NCI-H146 treated with DMSO at 0.1 percent for 48 hours (cell line): ENCODE results near the gene OBI1.

Experiments
- DNase-seq: peaks from one replicate; lab custom pipeline; 2025; ENCODE audit not compliant: unreplicated experiment; lab: John Stamatoyannopoulos, UW

Gene OBI1, protein sequence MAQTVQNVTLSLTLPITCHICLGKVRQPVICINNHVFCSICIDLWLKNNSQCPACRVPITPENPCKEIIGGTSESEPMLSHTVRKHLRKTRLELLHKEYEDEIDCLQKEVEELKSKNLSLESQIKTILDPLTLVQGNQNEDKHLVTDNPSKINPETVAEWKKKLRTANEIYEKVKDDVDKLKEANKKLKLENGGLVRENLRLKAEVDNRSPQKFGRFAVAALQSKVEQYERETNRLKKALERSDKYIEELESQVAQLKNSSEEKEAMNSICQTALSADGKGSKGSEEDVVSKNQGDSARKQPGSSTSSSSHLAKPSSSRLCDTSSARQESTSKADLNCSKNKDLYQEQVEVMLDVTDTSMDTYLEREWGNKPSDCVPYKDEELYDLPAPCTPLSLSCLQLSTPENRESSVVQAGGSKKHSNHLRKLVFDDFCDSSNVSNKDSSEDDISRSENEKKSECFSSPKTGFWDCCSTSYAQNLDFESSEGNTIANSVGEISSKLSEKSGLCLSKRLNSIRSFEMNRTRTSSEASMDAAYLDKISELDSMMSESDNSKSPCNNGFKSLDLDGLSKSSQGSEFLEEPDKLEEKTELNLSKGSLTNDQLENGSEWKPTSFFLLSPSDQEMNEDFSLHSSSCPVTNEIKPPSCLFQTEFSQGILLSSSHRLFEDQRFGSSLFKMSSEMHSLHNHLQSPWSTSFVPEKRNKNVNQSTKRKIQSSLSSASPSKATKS

DNA sequence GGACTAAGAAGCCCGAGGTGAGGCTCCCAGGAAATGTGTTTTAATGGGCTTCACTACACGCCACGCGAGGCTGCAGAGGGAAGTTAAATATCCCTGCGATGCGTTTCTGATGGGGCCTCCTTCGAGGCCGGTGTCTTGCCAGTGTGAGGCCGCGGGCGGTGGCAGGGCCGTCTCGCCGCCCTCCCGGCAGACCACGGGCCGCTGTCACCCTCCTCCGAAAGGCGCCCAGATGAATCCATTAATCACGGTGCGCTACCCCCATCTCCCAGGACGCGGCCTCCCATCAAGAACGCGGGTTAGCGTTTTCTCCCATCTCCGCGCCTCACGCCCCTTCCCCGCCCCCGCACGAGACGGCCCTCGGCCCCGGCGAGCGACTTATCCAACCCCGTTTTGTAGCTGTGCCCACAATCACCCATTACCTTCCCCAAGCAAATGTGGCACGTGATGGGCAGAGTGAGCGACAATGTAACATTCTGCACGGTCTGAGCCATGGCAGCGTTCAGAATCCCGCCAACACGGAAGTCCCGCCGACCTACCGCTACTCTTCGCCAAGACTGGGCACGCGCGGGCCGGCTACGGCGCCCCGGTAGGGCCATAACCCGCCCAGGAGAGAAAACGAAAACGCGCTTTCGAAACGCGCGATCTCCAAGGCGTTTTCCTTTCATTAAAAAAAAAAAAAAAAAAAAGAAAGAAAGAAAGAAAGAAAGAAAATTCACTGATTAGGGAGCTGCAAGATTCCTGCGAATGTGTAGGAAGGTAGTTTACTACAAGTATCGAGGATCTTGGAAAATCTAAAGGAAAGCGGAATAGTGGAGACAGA is at the start of gene OBI1:
TSS of gene OBI1 (minus strand) at position 526 of the 820 bp plus-strand sequence. CDS start at position 491, 35 bp downstream.
- peak; percentile 76 for DNase-seq

GRCh38 chr13:78701383-78701782 is 42.4 kb upstream of the OBI1 start:
- DNase-seq = no peak

DNA sequence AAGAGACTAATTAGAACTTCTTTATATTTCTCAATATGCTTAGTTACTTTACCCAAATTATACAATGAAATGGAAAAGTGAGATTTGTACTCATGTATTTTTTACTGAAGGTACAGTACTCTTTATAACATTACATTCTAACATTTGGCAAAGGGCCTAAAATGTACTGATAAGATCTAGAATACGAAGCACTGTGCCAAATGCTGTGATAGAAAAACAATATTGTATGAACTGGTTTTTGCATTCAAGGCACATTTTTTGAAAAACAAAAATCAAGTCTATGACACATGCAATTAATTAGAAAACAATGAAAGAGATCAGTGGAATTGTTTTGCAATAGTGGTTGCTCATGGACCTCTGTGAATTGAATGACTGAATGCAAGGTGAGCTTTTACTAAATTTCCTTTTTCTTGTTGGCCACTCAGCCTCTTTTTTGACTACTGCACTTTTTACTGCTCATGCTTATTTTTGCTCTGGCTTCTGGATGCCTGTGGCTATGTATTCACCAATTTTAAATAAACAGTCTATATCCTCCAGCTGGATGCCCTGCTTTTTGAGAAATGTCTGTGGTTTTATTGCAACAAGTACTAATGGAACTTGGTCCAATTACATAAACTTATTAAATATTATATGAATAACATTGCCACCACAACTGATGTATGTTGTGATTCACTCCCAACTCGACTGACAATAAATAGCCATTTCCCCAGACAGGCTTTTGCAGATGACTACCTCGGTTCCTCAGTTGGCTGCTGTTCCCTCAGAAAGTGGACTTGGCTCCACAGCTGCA is 41.4 kb upstream of the OBI1 start:
- no peak for DNase-seq

GRCh38 chr13:78689011-78689410 is 30.1 kb upstream of the OBI1 start:
- DNase-seq = peak; percentile 11

DNA sequence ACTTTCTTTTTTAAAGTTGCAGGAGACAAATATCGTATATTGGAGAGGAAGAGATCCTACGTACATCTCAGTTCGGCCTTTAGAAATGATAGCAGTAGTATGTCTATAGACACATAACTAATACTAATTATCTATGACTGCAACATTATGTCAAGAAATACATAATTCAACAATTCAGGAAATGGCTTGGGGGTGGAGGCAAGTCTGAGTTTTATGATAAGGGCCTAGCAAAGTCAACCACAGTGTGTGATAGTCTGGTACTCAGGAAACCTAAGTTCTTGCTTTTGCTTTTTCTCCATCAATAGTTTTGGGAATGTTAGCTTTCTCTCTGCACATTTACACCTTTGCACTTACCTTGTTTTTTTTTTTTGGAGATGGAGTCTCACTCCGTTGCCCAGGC is 27.5 kb upstream of the OBI1 start:
- DNase-seq = no peak

GRCh38 chr13:78680576-78681350 is 21.8 kb upstream of the OBI1 start:
- DNase-seq = peak; percentile 40

GRCh38 chr13:78680115-78680561 is 21.2 kb upstream of the OBI1 start:
- DNase-seq = peak; percentile 56

DNA sequence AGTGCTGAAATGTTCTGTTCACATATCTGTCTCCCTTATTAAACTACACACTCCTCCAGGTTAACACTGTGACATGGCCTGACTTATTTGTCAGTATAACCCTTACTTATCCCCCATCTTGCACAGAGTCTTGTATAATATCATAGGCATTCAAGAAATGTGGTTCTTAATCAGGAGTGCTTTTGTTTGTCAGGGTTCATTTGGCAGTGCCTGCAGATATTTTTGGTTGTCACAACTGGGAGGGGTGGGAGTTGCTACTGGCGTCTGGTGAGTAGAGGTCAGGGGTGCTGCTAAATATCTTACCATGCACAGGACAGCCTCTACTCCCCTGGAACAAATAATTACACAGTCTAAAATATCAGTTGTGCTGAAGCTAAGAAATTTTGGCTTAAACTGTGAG is 20.4 kb upstream of the OBI1 start:
- no peak for DNase-seq

DNA sequence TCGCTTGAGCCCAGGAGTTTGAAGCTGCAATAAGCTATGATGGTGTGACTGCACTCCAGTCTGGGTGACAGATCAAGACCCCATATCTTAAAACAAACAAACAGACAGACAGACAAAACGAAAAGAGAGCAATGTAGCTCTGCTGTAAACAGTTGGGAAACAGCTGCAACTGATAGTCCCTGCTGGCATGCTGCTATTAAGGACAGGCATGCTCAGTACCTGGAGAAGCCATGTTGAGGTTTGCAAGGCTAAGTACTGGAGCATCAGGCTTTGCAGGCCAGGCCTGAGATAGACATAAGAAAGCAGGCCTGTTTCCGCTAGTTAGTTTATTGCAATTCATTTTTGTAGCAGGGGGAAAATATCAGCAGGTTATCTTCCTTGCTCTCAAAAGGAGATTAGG is 16.2 kb upstream of the OBI1 start:
- no peak for DNase-seq

DNA sequence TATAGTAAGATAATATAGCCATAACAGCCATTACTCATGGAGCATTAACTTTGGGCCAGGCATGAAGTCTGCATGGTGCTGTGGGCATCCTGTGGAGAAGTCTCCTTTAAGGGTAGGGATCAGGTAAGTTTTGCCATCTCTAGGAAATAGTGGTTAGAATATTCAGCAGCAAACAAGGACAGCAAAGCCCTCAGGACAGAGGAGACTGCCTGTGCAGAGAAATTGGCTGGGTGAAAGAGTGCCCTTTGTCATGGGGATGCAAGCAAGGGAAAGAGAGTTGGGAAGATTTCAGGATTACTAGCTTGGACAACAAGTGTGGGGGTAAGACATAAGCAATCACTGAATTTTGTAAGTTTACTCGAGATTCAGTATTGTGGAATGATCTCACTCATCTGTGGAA is 15.7 kb upstream of the OBI1 start:
- no peak for DNase-seq

DNA sequence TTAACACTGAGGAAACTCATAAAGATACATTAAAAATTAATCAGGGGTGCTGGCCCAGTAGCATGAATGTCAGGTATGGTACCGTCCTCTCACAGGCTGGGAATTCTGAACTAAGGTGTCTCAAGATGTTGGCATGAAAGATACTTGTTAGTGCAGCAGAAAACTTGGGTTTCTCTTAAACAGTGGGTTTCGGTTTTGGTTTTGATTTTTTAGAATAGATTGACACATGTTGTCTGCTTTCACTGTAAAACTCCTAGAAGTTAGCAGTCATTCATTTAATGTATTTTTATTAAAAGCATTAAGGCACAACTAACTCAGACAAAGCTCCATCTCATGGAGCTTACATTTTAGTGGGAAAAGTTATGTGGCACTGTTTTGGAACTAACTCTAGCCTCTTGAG is 3.5 kb upstream of the OBI1 start:
- no peak for DNase-seq

DNA sequence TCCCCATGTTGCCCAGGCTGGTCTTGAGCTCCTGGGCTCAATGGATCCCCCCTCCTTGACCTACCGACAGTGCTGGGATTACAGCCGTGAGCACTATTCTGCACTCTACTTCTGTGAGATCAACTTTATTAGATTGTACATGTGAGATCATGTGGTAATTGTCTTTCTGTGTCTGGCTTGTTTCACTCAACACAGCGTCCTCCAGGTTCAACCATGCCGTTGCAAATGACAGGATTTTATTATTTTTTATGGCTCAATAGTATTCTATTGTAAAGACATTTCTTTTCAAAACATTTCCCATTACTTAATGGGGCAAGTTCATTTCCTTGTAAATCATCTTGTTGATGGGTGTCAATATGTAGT is 1.5 kb upstream of the OBI1 start:
- no peak for DNase-seq

GRCh38 chr13:78659732-78660494 is 958 bp upstream of the OBI1 start:
- DNase-seq = no peak

DNA sequence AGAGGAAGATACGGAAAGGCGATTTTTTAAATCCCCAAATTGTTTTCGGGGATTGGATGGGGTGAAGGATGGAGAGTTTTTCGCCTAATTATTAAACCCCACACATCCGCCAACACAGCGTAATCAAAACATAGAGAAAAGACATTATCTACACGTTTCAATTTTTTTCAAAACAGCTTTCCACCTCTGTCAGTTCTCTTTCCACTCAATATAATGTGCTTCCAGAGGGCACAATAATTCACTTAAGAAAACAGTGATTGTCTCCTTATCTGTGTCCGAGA is 435 bp upstream of the OBI1 start:
- no peak for DNase-seq

DNA sequence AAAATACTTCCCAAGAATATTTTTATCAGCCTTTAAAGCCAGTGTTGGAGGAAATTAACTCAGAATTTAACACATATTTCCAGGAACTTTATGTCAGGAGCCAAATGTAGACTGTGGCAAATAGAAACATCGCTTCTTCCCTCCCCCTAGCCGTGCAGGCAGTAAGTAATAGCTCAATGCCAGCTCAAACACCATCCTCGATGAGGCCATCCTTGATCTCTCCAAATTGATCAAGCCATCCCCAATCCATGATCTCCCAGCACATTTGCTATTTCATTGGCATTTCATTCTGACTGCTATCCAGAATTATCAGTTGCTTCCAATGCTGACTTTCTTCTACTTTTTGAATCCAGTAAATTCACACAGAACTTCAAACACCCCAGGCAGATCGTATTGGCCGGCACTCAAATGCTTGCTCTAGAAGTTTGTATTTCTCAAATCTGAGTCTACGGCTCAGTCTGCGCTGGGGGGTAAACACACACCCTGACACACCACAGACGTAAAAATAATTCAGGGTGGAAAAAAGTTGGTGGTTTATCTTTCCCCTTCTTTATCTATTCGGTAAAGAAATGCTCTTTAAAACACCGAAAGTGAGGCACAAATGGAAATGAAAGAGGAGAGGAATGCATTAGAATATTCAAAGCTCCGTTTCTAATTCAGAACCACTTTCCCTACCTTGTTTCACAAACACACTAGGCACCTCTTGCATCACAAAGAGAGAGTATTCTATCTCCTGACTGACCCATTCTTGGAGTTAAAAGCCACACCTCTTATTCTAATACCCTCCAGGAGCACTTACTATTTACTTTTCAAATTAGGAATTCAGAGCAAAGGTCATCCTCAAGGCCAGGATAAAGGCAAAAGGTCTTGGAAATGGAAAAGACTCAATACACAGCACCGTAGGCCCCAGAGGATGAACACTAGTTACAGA is 991 bp downstream of the OBI1 start:
- DNase-seq = peak; percentile 64

- DNase-seq = no peak
Measured at GRCh38 chr13:78655906-78656305, 3.0 kb downstream of the OBI1 start.

DNA sequence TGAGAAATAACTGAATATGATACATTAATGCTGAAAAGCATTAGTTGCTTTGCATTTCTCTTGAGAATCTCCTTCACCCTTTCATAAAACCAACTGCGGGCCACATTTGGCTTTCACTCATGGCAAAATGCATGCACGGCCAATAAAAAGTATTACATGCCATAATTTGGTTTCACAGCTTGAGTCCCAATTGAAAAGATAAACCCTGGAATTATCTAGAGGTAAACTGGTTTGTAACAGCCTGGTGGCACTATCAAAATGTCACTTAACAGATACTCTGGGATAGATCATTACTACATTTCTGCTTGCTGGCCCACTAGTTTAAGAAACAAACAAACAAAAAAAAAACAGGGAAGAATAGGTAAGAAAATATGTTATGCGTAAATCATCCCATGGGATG is 3.9 kb downstream of the OBI1 start:
- DNase-seq = no peak

GRCh38 chr13:78652651-78653050 is 6.3 kb downstream of the OBI1 start:
- DNase-seq = no peak

- no peak for DNase-seq
Measured at GRCh38 chr13:78650717-78651083, 8.3 kb downstream of the OBI1 start.
